OCI-LY1 (cell line): ENCODE measurements around the gene CD2.

ENCODE experiments used
- H2AFZ ChIP-seq: fragments of 200-600 bp; sonication (generic), shearing (Covaris generic); 2 replicates; pipeline ENCODE4 v1.6.0; 2014; ENCODE audit warnings: antibody characterized with exemption, mild to moderate bottlenecking, low read length
- H3F3A ChIP-seq: fragments of 200-600 bp; sonication (generic), shearing (Covaris generic); 2 replicates; pipeline ENCODE4 v1.6.0; 2014; ENCODE audit warnings: mild to moderate bottlenecking, antibody characterized with exemption, low read length, moderate library complexity; ENCODE audit not compliant: insufficient read depth
- H3K27ac ChIP-seq: fragments of 200-600 bp; sonication (generic); 2 replicates; pipeline ENCODE4 v1.5.1; 2014; ENCODE audit warnings: low read length, mixed run types, mild to moderate bottlenecking, low read depth; ENCODE audit not compliant: poor library complexity, severe bottlenecking
- H3K27me3 ChIP-seq: fragments of 200-600 bp; sonication (generic); 2 replicates; pipeline ENCODE4 v1.6.0; 2014; ENCODE audit warnings: antibody characterized with exemption, mild to moderate bottlenecking, low read length, moderate library complexity; ENCODE audit not compliant: insufficient read depth
- H3K36me3 ChIP-seq: fragments of 200-600 bp; sonication (generic); 2 replicates; pipeline ENCODE4 v1.6.1; 2014; ENCODE audit warnings: mild to moderate bottlenecking, antibody characterized with exemption, low read length, moderate library complexity, mixed read lengths; ENCODE audit not compliant: insufficient read depth
- H3K4me1 ChIP-seq: fragments of 200-600 bp; sonication (generic); 2 replicates; pipeline ENCODE4 v1.5.1; 2014; ENCODE audit warnings: mild to moderate bottlenecking, low read length, moderate library complexity; ENCODE audit not compliant: insufficient read depth, severe bottlenecking
- H3K4me2 ChIP-seq: fragments of 200-600 bp; sonication (generic), shearing (Covaris generic); 2 replicates; pipeline ENCODE4 v1.6.1; 2014; ENCODE audit warnings: low read length
- H3K4me3 ChIP-seq: fragments of 200-600 bp; sonication (generic); 2 replicates; pipeline ENCODE4 v1.5.1; 2014; ENCODE audit warnings: low read length, low read depth, mild to moderate bottlenecking, mixed read lengths; ENCODE audit not compliant: poor library complexity, severe bottlenecking
- H3K79me2 ChIP-seq: fragments of 200-600 bp; shearing (Covaris generic); 2 replicates; pipeline ENCODE4 v1.6.1; 2016; ENCODE audit warnings: mixed run types, low read length, mixed read lengths; ENCODE audit not compliant: insufficient read depth
- H3K9ac ChIP-seq: fragments of 200-600 bp; sonication (generic), shearing (Covaris generic); 2 replicates; pipeline ENCODE4 v1.6.1; 2014; ENCODE audit warnings: mild to moderate bottlenecking, low read length, mixed read lengths
- H3K9me2 ChIP-seq: fragments of 200-600 bp; sonication (generic), shearing (Covaris generic); 2 replicates; pipeline ENCODE4 v1.6.1; 2014; ENCODE audit warnings: low read depth, mild to moderate bottlenecking, low read length, mixed read lengths
- H3K9me3 ChIP-seq: fragments of 200-600 bp; shearing (Covaris generic); 2 replicates; pipeline ENCODE4 v1.6.1; 2014; ENCODE audit warnings: low read length, mixed read lengths
- H4K20me1 ChIP-seq: fragments of 200-600 bp; sonication (generic), shearing (Covaris generic); 2 replicates; pipeline ENCODE4 v1.6.0; 2016; ENCODE audit warnings: mild to moderate bottlenecking, low read length; ENCODE audit not compliant: insufficient read depth
- EZH2 ChIP-seq: fragments of 200-600 bp; sonication (generic), shearing (Covaris generic); IDR thresholded peaks from 2 replicates; pipeline ENCODE4 v1.8.0; 2017; ENCODE audit warnings: borderline replicate concordance, mixed run types, mild to moderate bottlenecking, antibody characterized with exemption, low read length, moderate library complexity, mixed read lengths
- TF ChIP-seq, protein P1 (sequence below): fragments of 200-600 bp; sonication (generic), shearing (Covaris generic); IDR thresholded peaks from 2 replicates; pipeline ENCODE4 v1.5.1; 2017; ENCODE audit warnings: mild to moderate bottlenecking, antibody characterized with exemption, low read length, moderate library complexity, mixed read lengths

The CD2 gene

DNA sequence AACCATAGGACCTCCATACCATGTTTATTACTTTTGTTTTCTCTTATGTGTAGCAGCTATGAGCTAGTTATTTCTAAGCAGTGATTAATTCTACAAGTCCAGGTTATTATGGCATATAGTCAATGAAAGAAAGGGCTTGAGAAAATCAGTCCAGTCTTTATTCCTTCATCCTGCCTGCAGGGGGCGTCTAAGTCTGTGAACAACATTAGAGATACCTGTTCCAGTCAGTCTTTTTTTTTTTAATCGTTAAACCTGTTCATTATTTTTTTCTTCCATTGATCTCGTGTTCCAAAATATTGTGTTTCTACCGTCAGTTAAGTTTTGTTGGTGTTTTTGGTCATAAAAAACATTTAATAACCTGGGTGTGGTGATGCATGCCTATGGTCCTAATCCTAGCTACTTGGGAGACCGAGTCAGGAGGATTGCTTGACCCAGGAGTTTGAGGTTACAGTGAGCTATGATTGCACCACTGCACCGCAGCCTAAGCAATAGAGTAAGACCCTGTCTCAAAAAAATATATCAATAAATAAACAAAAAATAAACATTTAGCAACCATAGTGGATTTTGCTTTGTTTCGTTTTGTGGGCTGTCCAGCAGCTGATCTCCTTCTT, 29.4 kb upstream of the CD2 start:
- TF ChIP-seq EZH2 = no peak
- TF ChIP-seq, protein P1, sequence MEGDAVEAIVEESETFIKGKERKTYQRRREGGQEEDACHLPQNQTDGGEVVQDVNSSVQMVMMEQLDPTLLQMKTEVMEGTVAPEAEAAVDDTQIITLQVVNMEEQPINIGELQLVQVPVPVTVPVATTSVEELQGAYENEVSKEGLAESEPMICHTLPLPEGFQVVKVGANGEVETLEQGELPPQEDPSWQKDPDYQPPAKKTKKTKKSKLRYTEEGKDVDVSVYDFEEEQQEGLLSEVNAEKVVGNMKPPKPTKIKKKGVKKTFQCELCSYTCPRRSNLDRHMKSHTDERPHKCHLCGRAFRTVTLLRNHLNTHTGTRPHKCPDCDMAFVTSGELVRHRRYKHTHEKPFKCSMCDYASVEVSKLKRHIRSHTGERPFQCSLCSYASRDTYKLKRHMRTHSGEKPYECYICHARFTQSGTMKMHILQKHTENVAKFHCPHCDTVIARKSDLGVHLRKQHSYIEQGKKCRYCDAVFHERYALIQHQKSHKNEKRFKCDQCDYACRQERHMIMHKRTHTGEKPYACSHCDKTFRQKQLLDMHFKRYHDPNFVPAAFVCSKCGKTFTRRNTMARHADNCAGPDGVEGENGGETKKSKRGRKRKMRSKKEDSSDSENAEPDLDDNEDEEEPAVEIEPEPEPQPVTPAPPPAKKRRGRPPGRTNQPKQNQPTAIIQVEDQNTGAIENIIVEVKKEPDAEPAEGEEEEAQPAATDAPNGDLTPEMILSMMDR = peak; percentile 86

DNA sequence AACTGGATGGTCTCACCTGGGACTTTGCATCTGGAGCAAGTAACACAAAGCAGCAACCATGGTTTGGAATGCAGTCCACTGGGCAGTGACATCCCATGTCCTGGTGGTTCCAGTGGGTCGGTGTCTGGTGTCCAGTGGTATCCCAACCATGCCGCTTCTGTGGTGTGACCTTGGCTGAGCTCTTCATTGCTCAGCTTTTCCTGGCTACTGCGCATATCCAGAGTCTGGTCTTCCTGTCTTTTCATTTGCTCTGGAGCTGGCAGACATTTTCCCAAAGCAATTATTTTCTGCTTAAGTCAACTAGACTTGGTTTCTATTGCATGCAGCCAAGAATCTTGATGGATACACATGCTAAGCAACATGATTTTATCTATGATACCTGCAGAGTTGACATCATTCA, 28.4 kb upstream of the CD2 start:
- H3K27me3 ChIP-seq = no peaks in the 10 kb centered on the region; the same call in 1 of the 2 replicates
- no peaks in the 10 kb centered on the region for H3K9me3 ChIP-seq
- no peak overlapping the region for H3K4me2 ChIP-seq
- H3K27ac ChIP-seq = no peak overlapping the region
- H4K20me1 ChIP-seq = no peaks in the 10 kb centered on the region
- H3K4me3 ChIP-seq = no peak overlapping the region
- no peaks in the 10 kb centered on the region for H3K9me2 ChIP-seq
- no peaks in the 10 kb centered on the region for H3K79me2 ChIP-seq
- H3K36me3 ChIP-seq = no peaks in the 10 kb centered on the region
- TF ChIP-seq, protein P1 = no peak
- H2AFZ ChIP-seq = no peak overlapping the region
- H3K9ac ChIP-seq = no peak overlapping the region
- H3F3A ChIP-seq = no peaks in the 10 kb centered on the region
- H3K4me1 ChIP-seq = no peaks in the 10 kb centered on the region

More for the DNA sequence above, 29.4 kb upstream of the CD2 start:
- no peaks in the 10 kb centered on the region for H4K20me1 ChIP-seq
- H3K9me2 ChIP-seq = no peaks in the 10 kb centered on the region
- no peaks in the 10 kb centered on the region for H3K4me1 ChIP-seq
- H3K79me2 ChIP-seq = no peaks in the 10 kb centered on the region
- H3K4me2 ChIP-seq = no peak overlapping the region
- no peak overlapping the region for H2AFZ ChIP-seq
- H3K27me3 ChIP-seq = no peaks in the 10 kb centered on the region; the same call in 1 of the 2 replicates
- no peaks in the 10 kb centered on the region for H3K36me3 ChIP-seq
- H3K4me3 ChIP-seq = no peak overlapping the region
- no peaks in the 10 kb centered on the region for H3F3A ChIP-seq
- H3K9ac ChIP-seq = no peak overlapping the region
- H3K9me3 ChIP-seq = no peaks in the 10 kb centered on the region
- no peak overlapping the region for H3K27ac ChIP-seq

DNA sequence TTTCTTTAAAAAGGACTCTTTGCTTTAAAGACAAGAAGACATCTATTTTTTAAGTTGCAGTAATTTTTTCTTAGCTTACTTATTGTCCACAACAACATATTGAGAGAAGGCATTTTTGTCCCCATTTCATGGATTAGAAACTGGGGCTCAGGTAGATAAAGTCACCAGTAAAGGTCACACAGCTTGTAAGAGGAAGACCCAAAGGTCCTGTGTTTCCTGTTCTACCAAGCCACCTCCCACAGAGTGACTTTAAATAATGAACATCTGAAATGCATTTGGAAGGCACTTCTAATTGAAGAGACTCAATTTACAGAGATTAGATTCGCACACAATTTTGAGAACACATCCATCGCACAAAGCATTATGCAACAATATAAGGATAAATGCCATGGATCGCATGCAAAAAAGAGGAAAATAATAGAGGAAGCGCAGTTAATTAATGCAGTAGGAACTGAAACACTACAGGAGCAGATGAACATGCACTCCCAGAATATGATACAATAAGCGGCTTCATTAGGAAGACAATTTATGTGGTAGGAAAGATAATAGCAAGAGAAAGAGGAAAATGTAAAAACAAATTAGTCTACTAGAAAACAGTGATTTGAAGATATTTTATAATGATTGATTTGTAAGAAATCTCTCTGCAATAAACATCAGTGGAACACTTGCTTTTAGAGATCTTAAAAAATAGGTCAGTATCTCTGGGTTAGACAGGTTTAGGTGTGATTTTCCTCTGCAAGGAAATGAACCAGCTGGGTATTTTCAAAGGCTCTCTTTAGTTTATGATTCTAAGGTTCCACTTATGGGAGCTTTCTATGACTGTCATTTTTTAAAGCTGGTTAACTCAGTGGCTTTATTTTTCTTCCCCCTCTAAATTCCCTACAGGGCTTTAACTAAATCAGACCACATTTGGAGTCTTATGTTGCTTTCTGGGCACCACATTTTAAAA, 27.1 kb upstream of the CD2 start:
- Histone ChIP-seq H3K27ac (no peak overlapping the region), H2AFZ (no peak overlapping the region)

More for the DNA sequence above, 27.1 kb upstream of the CD2 start:
- Histone ChIP-seq H3K4me3 (no peak overlapping the region), H3K27me3 (no peaks in the 10 kb centered on the region), H4K20me1 (no peaks in the 10 kb centered on the region), H3K4me2 (no peak overlapping the region), H3K9me2 (no peaks in the 10 kb centered on the region), H3K9me3 (no peaks in the 10 kb centered on the region), H3K36me3 (no peaks in the 10 kb centered on the region), H3K4me1 (no peaks in the 10 kb centered on the region), H3F3A (no peaks in the 10 kb centered on the region), H3K79me2 (no peaks in the 10 kb centered on the region), H3K9ac (no peak overlapping the region)
- TF ChIP-seq, protein P1 = no peak
- no peak for TF ChIP-seq EZH2
